K562 (cell line): Measurements from ENCODE around the gene MRPL54. TPM values are rescaled to one million over a fixed set of nuclear protein-coding genes. Genes with fewer than 3 reads are reported as not detected.

ENCODE experiments used
- ATAC-seq: fragments of 200-7000 bp; cut with Tn5 transposase; 3 replicates; pipeline ENCODE4 v1.9.1; 2020; ENCODE audit warnings: moderate library complexity
- BruUV-seq: library from RNA; stranded (reverse); fragments of 400-500 nt; replicated peaks from 2 replicates; lab custom pipeline; 2021; lab: Mats Ljungman, UMichigan
- CTCF ChIA-PET: fragments of 300-600 bp; formaldehyde crosslinking; extraction: SDS; loops from one replicate; lab custom pipeline; 2021; ENCODE audit warnings: low intra/inter-chr PET ratio; lab: Yijun Ruan, JAX
- POLR2A ChIA-PET: fragments of 300-600, 350-650 bp; sonication (Branson Sonifier 250); formaldehyde crosslinking; extraction: SDS; loops from one replicate; lab custom pipeline; 2021; ENCODE audit warnings: antibody characterized with exemption, inconsistent platforms; lab: Yijun Ruan, JAX
- DNase-seq, 4 experiments: peaks; one replicate each; pipeline versions ENCODE4 v3.0.0 to v3.0.0-alpha.2; 2011 to 2018; ENCODE audit warnings: low spot score in 3 of 4, mixed read lengths in 3 of 4; ENCODE audit errors: extremely low read depth in 1 of 4
- FAIRE-seq: peaks from 2 replicates; lab custom pipeline; 2011; peaks lifted over from hg19 to GRCh38; lab: Jason Lieb, UNC
- H2AFZ ChIP-seq: 2 replicates; pipeline ENCODE4 v1.6.0; 2011; ENCODE audit warnings: low read depth, low read length, control low read depth, inconsistent platforms
- H3K27ac ChIP-seq: fragments of 200-600 bp; 3 replicates; pipeline ENCODE4 v1.8.0; 2011; ENCODE audit warnings: low read depth, mild to moderate bottlenecking, control low read depth, inconsistent platforms, low read length, moderate library complexity, mixed read lengths; ENCODE audit errors: extremely low read depth
- H3K27me3 ChIP-seq, 2 experiments: fragments of 300-600 bp in 1 of 2; 2 replicates in 1 of 2; 3 replicates in 1 of 2; pipeline versions ENCODE4 v1.6.0 to v1.8.0; 2011; ENCODE audit warnings: inconsistent platforms in 2 of 2, low read length in 2 of 2, mild to moderate bottlenecking in 1 of 2, mixed read lengths in 1 of 2, moderate library complexity in 1 of 2; ENCODE audit not compliant: control insufficient read depth in 2 of 2, insufficient read depth in 2 of 2
- H3K36me3 ChIP-seq: fragments of 300-600 bp; 3 replicates; pipeline ENCODE4 v1.8.0; 2011; ENCODE audit warnings: mild to moderate bottlenecking, low read length, inconsistent platforms; ENCODE audit not compliant: control insufficient read depth, insufficient read depth
- H3K4me1 ChIP-seq, 2 experiments: fragments of 200-600 bp in 1 of 2; replicated peaks in 1 of 2; 2 replicates in 1 of 2; 3 replicates in 1 of 2; pipeline versions ENCODE4 v1.5.1 to v1.8.0; 2011; ENCODE audit warnings: inconsistent platforms in 2 of 2, low read length in 2 of 2, mild to moderate bottlenecking in 1 of 2, mixed read lengths in 1 of 2, moderate library complexity in 1 of 2; ENCODE audit not compliant: control insufficient read depth in 2 of 2, insufficient read depth in 2 of 2
- H3K4me2 ChIP-seq: 2 replicates; pipeline ENCODE4 v1.6.1; 2011; ENCODE audit warnings: low read length, control low read depth, inconsistent platforms, mixed read lengths; ENCODE audit not compliant: insufficient read depth
- H3K4me3 ChIP-seq: fragments of 200-600 bp; sonication (generic), shearing (Covaris generic); 2 replicates; pipeline ENCODE4 v1.5.1; 2016; ENCODE audit warnings: control low read depth, inconsistent platforms
- H3K79me2 ChIP-seq: fragments of 200-600 bp; 3 replicates; pipeline ENCODE4 v1.8.0; 2011; ENCODE audit warnings: low read length, inconsistent platforms; ENCODE audit not compliant: control insufficient read depth, insufficient read depth
- H3K9ac ChIP-seq, 2 experiments: 2 replicates each; pipeline versions ENCODE4 v1.6.0 to v1.6.1; 2011; ENCODE audit warnings: low read depth in 2 of 2, low read length in 2 of 2, control low read depth in 1 of 2, inconsistent platforms in 1 of 2, mild to moderate bottlenecking in 1 of 2, mixed read lengths in 1 of 2; ENCODE audit not compliant: insufficient read depth in 1 of 2
- H3K9me1 ChIP-seq: one replicate; pipeline ENCODE4 v1.6.0; 2011; ENCODE audit warnings: inconsistent platforms, mild to moderate bottlenecking, low read length, moderate library complexity; ENCODE audit not compliant: control insufficient read depth, insufficient read depth
- H3K9me3 ChIP-seq: replicated peaks from 2 replicates; pipeline ENCODE4 v1.5.1; 2011; ENCODE audit warnings: low read depth, low read length, inconsistent platforms; ENCODE audit not compliant: control insufficient read depth, insufficient read depth
- H4K20me1 ChIP-seq: replicated peaks from 2 replicates; pipeline ENCODE4 v1.6.1; 2011; ENCODE audit warnings: low read length, inconsistent platforms, mixed read lengths; ENCODE audit not compliant: control insufficient read depth, insufficient read depth
- EGR1 ChIP-seq: fragments of 450-650 bp; conservative IDR thresholded peaks from 2 replicates; pipeline ENCODE4 v1.6.1; 2017; ENCODE audit warnings: mild to moderate bottlenecking
- FOXK2 ChIP-seq, 2 experiments: fragments of 450-650 bp; IDR thresholded peaks in 1 of 2; conservative IDR thresholded peaks in 1 of 2; 2 replicates each; pipeline ENCODE4 v1.6.1; 2016; ENCODE audit warnings: low read depth in 2 of 2, mild to moderate bottlenecking in 1 of 2
- MITF ChIP-seq: IDR thresholded peaks from 2 replicates; pipeline ENCODE4 v1.6.1; 2014; ENCODE audit warnings: antibody characterized with exemption
- NFRKB ChIP-seq: fragments of 450-650 bp; IDR thresholded peaks from 2 replicates; pipeline ENCODE4 v1.6.1; 2016; ENCODE audit warnings: low read depth
- RBBP5 ChIP-seq: fragments of 200-600 bp; sonication (generic); IDR thresholded peaks from 2 replicates; pipeline ENCODE4 v1.6.1; 2012; ENCODE audit warnings: borderline replicate concordance, mild to moderate bottlenecking, low read length, control low read depth, inconsistent platforms; ENCODE audit not compliant: insufficient read depth, poor library complexity, severe bottlenecking
- RCOR1 ChIP-seq, 2 experiments: IDR thresholded peaks; 2 replicates each; pipeline ENCODE4 v1.6.1; 2012; ENCODE audit warnings: low read depth in 2 of 2, low read length in 2 of 2, borderline replicate concordance in 1 of 2, improper control_type of control experiment in 1 of 2
- RERE ChIP-seq: sonication (generic); formaldehyde crosslinking; IDR thresholded peaks from 2 replicates; pipeline ENCODE4 v1.8.0; 2023; ENCODE audit warnings: missing genetic modification reagents, mild to moderate bottlenecking, borderline replicate concordance
- SMARCE1 ChIP-seq: fragments of 450-650 bp; IDR thresholded peaks from 2 replicates; pipeline ENCODE4 v1.7.1; 2016; ENCODE audit warnings: mild to moderate bottlenecking
- SP1 ChIP-seq: sonication (generic); formaldehyde crosslinking; IDR thresholded peaks from 2 replicates; pipeline ENCODE4 v1.8.1; 2022; ENCODE audit warnings: mild to moderate bottlenecking, missing genetic modification reagents
- SUPT5H ChIP-seq: fragments of 450-650 bp; IDR thresholded peaks from 2 replicates; pipeline ENCODE4 v1.6.1; 2016
- TAF9B ChIP-seq: fragments of 450-650 bp; IDR thresholded peaks from 2 replicates; pipeline ENCODE4 v1.6.1; 2018; ENCODE audit warnings: mild to moderate bottlenecking; ENCODE audit not compliant: partially characterized antibody
- ZNF174 ChIP-seq: fragments of 250-450 bp; sonication (Bioruptor Pico); IDR thresholded peaks from 2 replicates; pipeline ENCODE4 v1.4.0; 2020; ENCODE audit warnings: mild to moderate bottlenecking
- ZNF639 ChIP-seq, 2 experiments: fragments of 200-800 bp in 1 of 2; sonication (Bioruptor generic) in 1 of 2; sonication (generic) in 1 of 2; formaldehyde crosslinking in 1 of 2; IDR thresholded peaks in 1 of 2; conservative IDR thresholded peaks in 1 of 2; 2 replicates each; pipeline versions ENCODE4 v1.5.0 to v1.6.1; 2016 to 2020; ENCODE audit warnings: missing compliant biosample characterization in 1 of 2, missing genetic modification characterization in 1 of 2, missing genetic modification reagents in 1 of 2
- WGBS: fragments of 100-300 bp; shearing (Covaris generic); methylation state at CpG from one replicate; pipeline ENCODE4 v1.1.6; 2016; ENCODE audit warnings: low coverage, mixed read lengths; ENCODE audit not compliant: insufficient coverage; ENCODE audit errors: missing lambda C conversion rate; 5-methylcytosine and 5-hydroxymethylcytosine counted together
- in situ Hi-C: fragments of 300-500 bp; cut with MboI; formaldehyde crosslinking; loops from 4 replicates; pipeline ENCODE4 v1.15.0; 2018; ENCODE audit warnings: inconsistent platforms, mixed read lengths
- intact Hi-C: fragments of 100-400 bp; cut with micrococcal nuclease; formaldehyde crosslinking; loops from 2 replicates; pipeline ENCODE4 v1.14.2; 2022
- polyA plus RNA-seq, 8 experiments: library from polyadenylated mRNA; depleted of rRNA in 4 of 8; stranded (reverse) in 5 of 8; unstranded in 3 of 8; fragments of >200 nt; fragmentation: Nextera tagmentation in 2 of 8; fragmentation: Illumina TruSeq in 1 of 8; extraction: Ambion mirVana in 2 of 8; extraction: Trizol in 1 of 8; gene quantifications; 2 replicates each; pipeline versions ENCODE4 v1.2.1 to v1.2.3, GENCODE V29; 2011 to 2014; ENCODE audit warnings: inconsistent platforms in 1 of 8, missing spikeins in 1 of 8
- total RNA-seq, 7 experiments: library from RNA; depleted of rRNA in 6 of 7; stranded (reverse); fragments of >200 nt in 6 of 7; fragmentation: Illumina TruSeq in 2 of 7; extraction: Trizol in 2 of 7; gene quantifications; 2 replicates each; pipeline versions ENCODE4 v1.2.1 to v1.2.3, GENCODE V29; 2011 to 2021; ENCODE audit warnings: low replicate concordance in 1 of 7

MRPL54 gene
- total and polyA plus RNA-seq, 9 of the 15 experiments (the other 6 are each of a cell fraction or from before 2014, with no cell fraction given) = 3.5 to 120 (median 56.9) TPM

- Histone ChIP-seq H2AFZ (no peak overlapping the region), H3K9me3 (no peaks in the 10 kb centered on the region), H3K79me2 (peaks cover 6% of the 10 kb centered on the region), H3K27me3 (no peaks in the 10 kb centered on the region)
- in situ Hi-C loops = no loop called here
- no peak for FAIRE-seq
- DNase-seq = no peak
- TF ChIP-seq RCOR1 (IDR thresholded peaks at IDR 0.05; ENCODE audit: borderline replicate concordance in 1 of 2, low read depth in 2 of 2, low read length in 2 of 2) = no peak
- TF ChIP-seq ZNF639 (CRISPR knock-in tag; conservative IDR thresholded peaks at IDR 0.05 in 1 of 2, IDR thresholded peaks at IDR 0.05 in 1 of 2) = no peak
- no peak for TF ChIP-seq NFRKB
- TF ChIP-seq ZNF174 (CRISPR knock-in tag) = no peak
- TF ChIP-seq SP1 = no peak
- TF ChIP-seq SMARCE1 = no peak
- no peak for TF ChIP-seq MITF
- no peak for TF ChIP-seq EGR1
- TF ChIP-seq SUPT5H = no peak
- no peak for TF ChIP-seq FOXK2 (conservative IDR thresholded peaks at IDR 0.05 in 1 of 2, IDR thresholded peaks at IDR 0.05 in 1 of 2; ENCODE audit: low read depth in 2 of 2)
- TF ChIP-seq RBBP5 = no peak
- no peak for TF ChIP-seq TAF9B
- no peak for TF ChIP-seq RERE
- TF ChIP-seq, all 486 proteins: peak for 0
- no peak overlapping the region for H3K4me2 ChIP-seq
- H3K4me1 ChIP-seq = peaks cover 3 to 44% of the 10 kb centered on the region in 2 experiments; a peak in 2 of 5 replicates
- intact Hi-C loops = no loop called here
- H3K9me1 ChIP-seq = no peaks in the 10 kb centered on the region
- no peak for ATAC-seq
- WGBS = 94% methylated on average over 20 of the region's 23 CpGs
- BruUV-seq = no TSS peak
- CTCF ChIA-PET = no interaction called here
- no peak overlapping the region for H3K4me3 ChIP-seq
- H3K9ac ChIP-seq = no peak overlapping the region
- H3K36me3 ChIP-seq = peaks cover 28% of the 10 kb centered on the region; the same call in 2 of the 3 replicates
- POLR2A ChIA-PET = no interaction called here
- no peak overlapping the region for H3K27ac ChIP-seq
- H4K20me1 ChIP-seq = no peaks in the 10 kb centered on the region
Measured at GRCh38 chr19:3767050-3767449, 4.6 kb downstream of the MRPL54 start.
